HepG2 (cell line): ENCODE measurements around the gene ID3. TPM values are rescaled to one million over a fixed set of nuclear protein-coding genes. Genes with fewer than 3 reads are reported as not detected.
A peak's percentile ranks its signal among the peaks of the same experiment; 100 is the strongest.

Experiments
- E2F5 ChIP-seq: sonication (generic); formaldehyde crosslinking; conservative IDR thresholded peaks from 2 replicates; pipeline ENCODE4 v1.4.0; 2020; ENCODE audit warnings: missing genetic modification reagents
- FOSL1 ChIP-seq: sonication (generic); formaldehyde crosslinking; IDR thresholded peaks from 2 replicates; pipeline ENCODE4 v1.9.0; 2021; ENCODE audit warnings: missing genetic modification reagents, borderline replicate concordance
- FOXO4 ChIP-seq: sonication (generic); formaldehyde crosslinking; conservative IDR thresholded peaks from 2 replicates; pipeline ENCODE4 v1.8.1; 2023; ENCODE audit warnings: missing genetic modification reagents
- MTA1 ChIP-seq: sonication (generic); formaldehyde crosslinking; IDR thresholded peaks from 2 replicates; pipeline ENCODE4 v1.4.0; 2020; ENCODE audit warnings: missing genetic modification reagents, mild to moderate bottlenecking, borderline replicate concordance
- NR1H2 ChIP-seq: sonication (generic); formaldehyde crosslinking; IDR thresholded peaks from 2 replicates; pipeline ENCODE4 v1.8.1; 2022; ENCODE audit warnings: low read depth, missing genetic modification reagents, borderline replicate concordance
- PAWR ChIP-seq: sonication (generic); formaldehyde crosslinking; IDR thresholded peaks from 2 replicates; pipeline ENCODE4 v1.4.0; 2020; ENCODE audit warnings: missing genetic modification reagents, mild to moderate bottlenecking, borderline replicate concordance
- RBM22 ChIP-seq: fragments of 200-400 bp; formaldehyde crosslinking; optimal IDR thresholded peaks from 2 replicates; pipeline ENCODE3; 2017; ENCODE audit warnings: mild to moderate bottlenecking, low read length, moderate library complexity
- SRSF9 ChIP-seq: fragments of 200-400 bp; formaldehyde crosslinking; IDR thresholded peaks from 2 replicates; pipeline ENCODE4 v1.6.1; 2018; ENCODE audit warnings: borderline replicate concordance, mild to moderate bottlenecking, low read depth, low read length; ENCODE audit not compliant: insufficient read depth, poor library complexity, severe bottlenecking
- TBL1XR1 ChIP-seq: fragments of 150-350 bp; IDR thresholded peaks from 2 replicates; pipeline ENCODE4 v1.6.1; 2014; ENCODE audit warnings: borderline replicate concordance, low read length; ENCODE audit not compliant: partially characterized antibody
- WIZ ChIP-seq: sonication (generic); formaldehyde crosslinking; IDR thresholded peaks from 2 replicates; pipeline ENCODE4 v1.5.1; 2020; ENCODE audit warnings: mild to moderate bottlenecking, missing genetic modification reagents
- ZNF280B ChIP-seq: sonication (generic); formaldehyde crosslinking; IDR thresholded peaks from 2 replicates; pipeline ENCODE4 v1.5.0; 2020; ENCODE audit warnings: missing genetic modification reagents, mild to moderate bottlenecking, borderline replicate concordance
- ZNF550 ChIP-seq: sonication (generic); formaldehyde crosslinking; IDR thresholded peaks from 2 replicates; pipeline ENCODE4 v1.4.0; 2020; ENCODE audit warnings: mild to moderate bottlenecking, missing genetic modification reagents, borderline replicate concordance
- ZNF776 ChIP-seq: sonication (generic); formaldehyde crosslinking; IDR thresholded peaks from 2 replicates; pipeline ENCODE4 v1.4.0; 2020; ENCODE audit warnings: mild to moderate bottlenecking, missing genetic modification reagents
- polyA plus RNA-seq, 8 experiments: library from polyadenylated mRNA; depleted of rRNA in 3 of 8; stranded (reverse) in 7 of 8; unstranded in 1 of 8; fragments of >200 nt; fragmentation: Illumina TruSeq in 4 of 8; extraction: Trizol in 4 of 8; gene quantifications; 2 replicates each; pipeline versions ENCODE4 v1.2.1 to v1.2.3, GENCODE V29; 2011 to 2016; ENCODE audit warnings: low read depth in 4 of 8, missing spikeins in 1 of 8, mixed read lengths in 1 of 8; ENCODE audit not compliant: insufficient read depth in 1 of 8
- total RNA-seq, 5 experiments: library from RNA; depleted of rRNA; stranded (reverse); fragments of >200 nt; fragmentation: Illumina TruSeq; extraction: Trizol; gene quantifications; 2 replicates each; pipeline ENCODE4 v1.2.3, GENCODE V29; 2016; ENCODE audit warnings: low read depth in 1 of 5
- TF ChIP-seq, protein P1 (sequence below): sonication (generic); formaldehyde crosslinking; IDR thresholded peaks from 2 replicates; pipeline ENCODE4 v1.5.1; 2020; ENCODE audit warnings: missing genetic modification reagents, mild to moderate bottlenecking, borderline replicate concordance
- TF ChIP-seq, protein P2 (sequence below): sonication (generic); formaldehyde crosslinking; IDR thresholded peaks from 2 replicates; pipeline ENCODE4 v1.8.1; 2023; ENCODE audit warnings: missing genetic modification reagents, mild to moderate bottlenecking, borderline replicate concordance
- TF ChIP-seq, protein P3 (sequence below): IDR thresholded peaks from 2 replicates; pipeline ENCODE4 v1.6.1; 2016; ENCODE audit warnings: missing compliant biosample characterization, missing genetic modification reagents, borderline replicate concordance

Gene ID3
- total and polyA plus RNA-seq, 2 of the 13 experiments (the other 11 are each of a cell fraction or from before 2014, with no cell fraction given): 64.8 to 115 TPM

GRCh38 chr1:23558140-23558871 is 995 bp downstream of the ID3 start (continued):
- TF ChIP-seq SRSF9 (no peak), ZNF776 (no peak), ZNF280B (CRISPR knock-in tag) (0 out of 2 replicates have a peak, but pooled peaks have one; percentile 26), TBL1XR1 (no peak), MTA1 (peak; percentile 28; the same call in 1 of the 2 replicates), ZNF550 (CRISPR knock-in tag) (peak; percentile 87; the same call in 1 of the 2 replicates), PAWR (CRISPR knock-in tag) (no peak), WIZ (CRISPR knock-in tag) (no peak), FOXO4 (no peak), FOSL1 (CRISPR knock-in tag) (no peak), E2F5 (peak; percentile 25; the same call in 1 of the 2 replicates), NR1H2 (CRISPR knock-in tag) (no peak), RBM22 (peak; percentile 80)
- TF ChIP-seq, protein P1, sequence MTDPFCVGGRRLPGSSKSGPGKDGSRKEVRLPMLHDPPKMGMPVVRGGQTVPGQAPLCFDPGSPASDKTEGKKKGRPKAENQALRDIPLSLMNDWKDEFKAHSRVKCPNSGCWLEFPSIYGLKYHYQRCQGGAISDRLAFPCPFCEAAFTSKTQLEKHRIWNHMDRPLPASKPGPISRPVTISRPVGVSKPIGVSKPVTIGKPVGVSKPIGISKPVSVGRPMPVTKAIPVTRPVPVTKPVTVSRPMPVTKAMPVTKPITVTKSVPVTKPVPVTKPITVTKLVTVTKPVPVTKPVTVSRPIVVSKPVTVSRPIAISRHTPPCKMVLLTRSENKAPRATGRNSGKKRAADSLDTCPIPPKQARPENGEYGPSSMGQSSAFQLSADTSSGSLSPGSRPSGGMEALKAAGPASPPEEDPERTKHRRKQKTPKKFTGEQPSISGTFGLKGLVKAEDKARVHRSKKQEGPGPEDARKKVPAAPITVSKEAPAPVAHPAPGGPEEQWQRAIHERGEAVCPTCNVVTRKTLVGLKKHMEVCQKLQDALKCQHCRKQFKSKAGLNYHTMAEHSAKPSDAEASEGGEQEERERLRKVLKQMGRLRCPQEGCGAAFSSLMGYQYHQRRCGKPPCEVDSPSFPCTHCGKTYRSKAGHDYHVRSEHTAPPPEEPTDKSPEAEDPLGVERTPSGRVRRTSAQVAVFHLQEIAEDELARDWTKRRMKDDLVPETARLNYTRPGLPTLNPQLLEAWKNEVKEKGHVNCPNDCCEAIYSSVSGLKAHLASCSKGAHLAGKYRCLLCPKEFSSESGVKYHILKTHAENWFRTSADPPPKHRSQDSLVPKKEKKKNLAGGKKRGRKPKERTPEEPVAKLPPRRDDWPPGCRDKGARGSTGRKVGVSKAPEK (CRISPR knock-in tag): no peak; the same call in none of the 2 replicates
- TF ChIP-seq, protein P2, sequence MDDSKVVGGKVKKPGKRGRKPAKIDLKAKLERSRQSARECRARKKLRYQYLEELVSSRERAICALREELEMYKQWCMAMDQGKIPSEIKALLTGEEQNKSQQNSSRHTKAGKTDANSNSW: no peak
- TF ChIP-seq, protein P3, sequence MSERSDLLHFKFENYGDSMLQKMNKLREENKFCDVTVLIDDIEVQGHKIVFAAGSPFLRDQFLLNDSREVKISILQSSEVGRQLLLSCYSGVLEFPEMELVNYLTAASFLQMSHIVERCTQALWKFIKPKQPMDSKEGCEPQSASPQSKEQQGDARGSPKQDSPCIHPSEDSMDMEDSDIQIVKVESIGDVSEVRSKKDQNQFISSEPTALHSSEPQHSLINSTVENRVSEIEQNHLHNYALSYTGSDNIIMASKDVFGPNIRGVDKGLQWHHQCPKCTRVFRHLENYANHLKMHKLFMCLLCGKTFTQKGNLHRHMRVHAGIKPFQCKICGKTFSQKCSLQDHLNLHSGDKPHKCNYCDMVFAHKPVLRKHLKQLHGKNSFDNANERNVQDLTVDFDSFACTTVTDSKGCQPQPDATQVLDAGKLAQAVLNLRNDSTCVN (CRISPR knock-in tag): no peak
